Right lung (tissue), 5 donors: ENCODE measurements around the gene FBXO48. TPM values are rescaled to one million over a fixed set of nuclear protein-coding genes. Genes with fewer than 3 reads are reported as not detected.
"Not testable (repeated sequence)": the region's sequence is repeated elsewhere in the genome, so short reads cannot be mapped to it uniquely, and the experiment has no call there.

Experiments
- DNase-seq, 2 donors: peaks; one replicate each; pipeline ENCODE4 v3.0.0-alpha.2; 2013
- polyA plus RNA-seq, 5 donors: library from polyadenylated mRNA; unstranded; fragments of 120-200 nt; gene quantifications; one replicate each; pipeline versions ENCODE4 v1.2.1 to v1.2.3, GENCODE V29; 2013; ENCODE audit warnings: inconsistent platforms in 1 of 5, low replicate concordance in 1 of 5; ENCODE audit not compliant: insufficient read length in 5 of 5, insufficient read depth in 1 of 5

The FBXO48 gene
- polyA plus RNA-seq, 5 donors = 1.8 to 3.3 (median 2.9) TPM

- DNase-seq = no peak
Measured at GRCh38 chr2:68472796-68473414, 5.8 kb upstream of the FBXO48 start.

DNA sequence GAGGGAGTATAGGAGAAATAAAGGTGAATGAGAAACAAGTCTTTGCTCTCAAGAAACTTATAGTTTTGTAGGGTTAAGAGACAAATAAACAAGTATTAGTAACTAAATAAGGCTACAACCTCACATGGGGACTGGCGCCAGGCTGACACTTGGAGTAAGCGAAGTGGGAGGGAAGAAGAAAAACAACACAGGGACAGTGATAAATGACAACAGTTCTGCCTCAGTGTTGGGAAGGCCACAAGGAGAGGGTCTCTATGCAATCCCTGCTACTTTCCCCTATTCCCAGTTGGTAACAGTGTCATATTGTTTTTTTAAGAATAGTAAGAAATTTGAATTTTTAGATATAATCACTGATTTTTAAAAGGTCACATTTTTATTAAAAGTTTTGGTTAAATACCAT, 4.3 kb upstream of the FBXO48 start:
- no peak for DNase-seq

- DNase-seq = no peak
Measured at GRCh38 chr2:68469935-68470334, 2.8 kb upstream of the FBXO48 start.

GRCh38 chr2:68468801-68469200, 1.7 kb upstream of the FBXO48 start:
- DNase-seq = no peak

DNA sequence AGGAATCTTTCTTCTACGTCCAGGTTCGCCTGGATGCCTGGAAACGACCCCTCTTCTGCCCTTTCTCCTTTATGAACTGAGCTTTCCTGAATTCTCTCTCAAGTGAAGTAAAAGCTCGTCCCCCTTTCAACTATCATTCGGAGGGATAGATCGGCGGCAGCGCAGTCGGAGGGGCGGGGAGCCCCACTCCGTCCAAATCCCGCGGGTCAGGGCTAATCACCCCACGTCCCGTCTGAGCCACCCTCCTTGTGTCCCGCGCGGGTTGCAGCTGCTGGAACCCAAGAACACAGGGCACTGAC, 367 bp downstream of the FBXO48 start:
- DNase-seq = peak in 1 of 2 donors; percentile 19

DNA sequence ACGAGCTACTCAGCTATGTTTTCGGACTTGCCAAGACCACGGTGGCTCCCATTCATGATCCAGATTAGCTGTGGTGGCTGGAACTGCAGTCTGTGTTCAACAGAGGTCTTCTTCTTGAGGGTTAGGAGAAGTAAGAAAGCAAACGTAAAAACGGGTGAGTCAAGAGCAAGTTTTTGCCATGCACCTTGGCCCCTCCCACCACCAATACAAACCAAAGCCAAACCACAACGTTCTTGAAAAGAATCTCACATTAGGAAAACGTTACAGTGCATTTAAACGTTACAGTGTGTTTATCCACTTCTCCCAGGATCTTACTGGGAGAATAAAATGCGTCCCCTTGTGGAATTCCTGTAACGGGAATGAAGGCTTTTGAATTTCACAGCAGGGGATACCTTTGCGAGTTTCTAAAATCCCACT, 725 bp downstream of the FBXO48 start:
- peak in 1 of 2 donors; percentile 16 for DNase-seq

DNA sequence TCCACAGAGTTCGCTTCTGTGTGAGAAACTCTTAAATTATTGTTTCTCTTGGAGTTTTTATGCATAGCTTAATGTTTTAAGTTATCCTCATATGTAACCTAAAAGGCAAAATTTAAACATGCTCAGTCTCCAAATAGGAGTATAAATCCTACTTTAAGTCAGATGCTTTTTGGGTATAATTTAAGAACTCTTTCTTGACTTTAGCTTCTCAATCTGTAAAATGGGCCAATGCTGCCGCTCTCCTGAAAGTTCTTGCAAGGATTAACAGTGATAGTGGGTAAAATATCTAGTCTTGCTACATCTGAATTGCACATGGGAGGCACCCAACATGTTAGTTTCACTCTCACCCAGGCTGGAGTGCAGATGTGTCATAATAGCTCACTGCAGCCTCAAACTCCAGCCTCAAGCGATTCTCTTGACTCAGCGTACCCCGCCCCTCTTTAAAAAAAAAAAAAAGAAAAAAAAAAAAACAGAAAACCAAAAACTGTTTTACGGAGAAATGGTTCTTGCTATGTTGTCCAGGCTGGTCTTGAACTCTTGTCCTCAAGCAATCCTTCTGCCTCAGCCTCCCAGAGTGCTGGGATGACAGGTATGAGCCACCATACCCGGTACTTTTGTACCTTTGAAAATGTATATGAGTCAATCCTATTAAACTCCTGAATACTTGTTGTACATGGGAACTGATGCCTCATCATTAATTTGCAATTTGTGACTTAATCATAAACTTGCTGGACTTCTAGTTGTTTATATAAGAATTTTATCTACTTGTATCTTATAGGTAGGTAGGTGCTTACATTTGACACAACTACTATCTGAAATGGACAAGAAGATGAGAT, 1.8 kb downstream of the FBXO48 start:
- DNase-seq = no peak

- DNase-seq = no peak
Measured at GRCh38 chr2:68464651-68465050, 2.4 kb downstream of the FBXO48 start.

- peak in 1 of 2 donors; percentile 29 for DNase-seq
Measured at GRCh38 chr2:68463287-68463877, 3.7 kb downstream of the FBXO48 start.

GRCh38 chr2:68458981-68459380, 8.1 kb downstream of the FBXO48 start:
- DNase-seq = no peak

- DNase-seq = no peak
Measured at GRCh38 chr2:68456198-68456597, 10.9 kb downstream of the FBXO48 start.

GRCh38 chr2:68454719-68455118, 12.4 kb downstream of the FBXO48 start:
- DNase-seq = no peak

DNA sequence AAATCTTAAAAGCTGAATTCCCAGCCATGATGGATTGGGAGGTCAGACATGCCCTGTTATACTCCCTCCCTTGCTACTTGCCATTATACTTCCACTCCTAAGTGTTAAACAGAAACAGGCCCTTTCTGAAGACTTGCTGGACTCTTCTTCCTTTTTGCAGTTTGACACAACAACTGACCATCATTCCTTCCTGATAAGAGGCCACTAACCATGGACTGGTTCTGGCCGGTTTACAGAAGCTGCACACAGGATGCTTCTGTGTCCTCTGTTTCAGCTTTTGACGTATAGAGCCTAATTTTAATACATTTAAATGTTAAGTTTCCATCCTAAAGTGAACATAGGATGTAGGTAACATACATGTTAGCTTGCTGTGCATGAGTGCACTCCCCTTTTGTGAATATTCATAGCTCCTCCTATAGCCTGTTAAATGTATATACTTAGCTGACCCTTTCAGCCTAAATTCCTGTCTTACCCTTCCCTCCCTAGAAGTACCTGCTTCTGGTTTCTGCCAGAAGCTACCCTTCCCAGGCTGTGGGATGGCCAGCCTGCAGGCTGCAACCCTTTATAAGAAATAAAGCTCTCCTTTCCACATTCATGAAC, 13.2 kb downstream of the FBXO48 start:
- DNase-seq = no peak

DNA sequence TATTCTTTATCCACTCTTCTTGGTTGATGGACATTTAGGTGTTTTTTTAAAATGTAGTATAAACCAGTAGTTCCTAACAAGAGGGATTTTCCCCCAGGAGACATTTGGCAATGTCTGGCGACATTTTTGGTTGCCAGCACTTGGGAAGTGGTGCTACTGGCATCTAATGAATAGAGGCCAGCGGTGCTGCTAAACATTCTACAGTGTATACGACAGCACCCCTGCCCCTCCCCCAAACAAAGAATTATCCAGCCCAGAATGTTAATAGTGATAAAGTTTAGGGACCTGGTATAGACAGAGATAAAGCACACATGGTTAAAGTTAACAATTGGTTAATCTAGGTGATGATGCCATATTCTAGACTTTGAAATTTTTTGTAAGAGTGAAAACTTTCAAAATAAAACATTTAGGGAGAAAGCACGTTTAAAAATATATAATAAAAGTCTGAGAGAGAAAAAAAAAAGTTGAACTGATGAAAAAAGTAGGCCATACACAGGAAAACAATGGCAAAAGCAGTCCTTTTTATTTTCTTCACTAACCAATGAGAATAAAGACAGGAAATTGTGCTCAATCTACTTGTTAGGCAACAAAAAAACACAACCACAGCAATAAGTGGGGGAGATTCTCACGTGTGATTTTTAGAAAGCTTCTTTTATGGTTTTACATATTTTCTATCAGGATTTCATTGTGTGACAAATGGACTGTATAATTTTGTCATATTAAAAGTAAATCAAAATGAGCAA, 14.8 kb downstream of the FBXO48 start:
- no peak for DNase-seq

DNA sequence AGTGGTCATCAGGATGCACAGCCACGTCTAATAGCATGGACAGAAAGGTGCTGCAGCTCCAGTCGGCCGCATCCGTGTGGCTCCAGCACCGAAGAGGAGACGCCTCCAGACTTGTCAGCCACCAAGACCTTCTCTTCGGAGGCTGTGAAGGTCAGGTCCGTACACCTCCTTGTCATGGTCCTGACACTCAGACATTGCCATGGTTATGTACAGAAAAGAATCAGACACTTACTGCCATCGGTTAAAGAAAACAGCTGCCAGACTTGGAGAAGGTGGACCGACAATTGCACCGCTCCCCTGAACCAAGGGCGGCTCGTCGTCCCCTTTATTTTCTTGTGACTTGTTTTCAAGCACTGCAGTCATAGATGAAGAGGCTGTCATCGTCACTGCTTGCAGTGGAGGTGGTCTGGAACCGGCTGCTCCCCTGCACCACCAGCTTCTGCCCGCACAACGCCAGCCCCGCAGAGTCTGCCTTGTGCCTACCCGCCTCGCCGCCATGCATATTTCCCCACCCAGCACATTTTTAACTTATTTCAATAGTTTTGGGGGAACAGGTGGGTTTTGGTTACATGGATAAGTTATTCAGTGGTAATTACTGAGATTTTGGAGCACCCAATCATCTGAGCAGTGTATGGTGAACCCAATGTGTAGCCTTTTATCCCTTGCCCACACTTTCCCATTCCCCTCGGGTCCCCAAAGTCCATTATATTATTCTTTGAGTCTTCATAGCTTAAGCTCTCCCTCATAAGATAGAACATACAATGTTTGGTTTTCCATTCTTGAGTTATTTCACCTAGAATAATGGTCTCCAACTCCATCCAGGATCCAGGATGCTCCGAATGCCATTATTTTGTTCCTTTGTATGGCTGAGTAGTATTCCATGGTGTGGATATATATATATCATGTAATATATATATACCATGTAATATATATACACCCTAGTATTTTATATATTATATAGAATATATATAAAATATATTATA, 18.1 kb downstream of the FBXO48 start:
- no peak for DNase-seq

GRCh38 chr2:68447118-68447517, 20.0 kb downstream of the FBXO48 start:
- no peak for DNase-seq

DNA sequence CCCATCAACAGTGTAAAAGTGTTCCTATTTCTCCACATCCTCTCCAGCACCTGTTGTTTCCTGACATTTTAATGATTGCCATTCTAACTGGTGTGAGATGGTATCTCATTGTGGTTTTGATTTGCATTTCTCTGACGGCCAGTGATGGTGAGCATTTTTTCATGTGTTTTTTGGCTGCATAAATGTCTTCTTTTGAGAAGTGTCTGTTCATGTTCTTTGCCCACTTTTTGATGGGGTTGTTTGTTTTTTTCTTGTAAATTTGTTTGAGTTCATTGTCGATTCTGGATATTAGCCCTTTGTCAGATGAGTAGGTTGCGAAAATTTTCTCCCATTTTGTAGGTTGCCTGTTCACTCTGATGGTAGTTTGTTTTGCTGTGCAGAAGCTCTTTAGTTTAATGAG, 20.7 kb downstream of the FBXO48 start:
- DNase-seq = not testable (repeated sequence)

DNA sequence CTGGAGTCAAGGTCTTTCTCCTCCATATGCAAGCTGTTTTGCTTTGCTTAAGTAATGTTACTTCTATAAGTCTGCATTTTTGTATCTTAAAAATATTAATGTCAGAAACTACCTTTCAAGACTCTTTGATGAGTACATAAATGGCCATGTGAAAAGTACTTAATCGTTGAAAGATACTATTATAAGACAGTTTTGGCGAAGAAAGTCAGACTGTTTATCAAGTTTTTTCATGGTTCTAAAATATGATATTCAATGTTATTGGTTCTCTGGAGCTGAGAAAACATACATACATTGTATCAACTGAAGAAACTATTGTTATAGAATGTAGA, 25.1 kb downstream of the FBXO48 start:
- DNase-seq = no peak

DNA sequence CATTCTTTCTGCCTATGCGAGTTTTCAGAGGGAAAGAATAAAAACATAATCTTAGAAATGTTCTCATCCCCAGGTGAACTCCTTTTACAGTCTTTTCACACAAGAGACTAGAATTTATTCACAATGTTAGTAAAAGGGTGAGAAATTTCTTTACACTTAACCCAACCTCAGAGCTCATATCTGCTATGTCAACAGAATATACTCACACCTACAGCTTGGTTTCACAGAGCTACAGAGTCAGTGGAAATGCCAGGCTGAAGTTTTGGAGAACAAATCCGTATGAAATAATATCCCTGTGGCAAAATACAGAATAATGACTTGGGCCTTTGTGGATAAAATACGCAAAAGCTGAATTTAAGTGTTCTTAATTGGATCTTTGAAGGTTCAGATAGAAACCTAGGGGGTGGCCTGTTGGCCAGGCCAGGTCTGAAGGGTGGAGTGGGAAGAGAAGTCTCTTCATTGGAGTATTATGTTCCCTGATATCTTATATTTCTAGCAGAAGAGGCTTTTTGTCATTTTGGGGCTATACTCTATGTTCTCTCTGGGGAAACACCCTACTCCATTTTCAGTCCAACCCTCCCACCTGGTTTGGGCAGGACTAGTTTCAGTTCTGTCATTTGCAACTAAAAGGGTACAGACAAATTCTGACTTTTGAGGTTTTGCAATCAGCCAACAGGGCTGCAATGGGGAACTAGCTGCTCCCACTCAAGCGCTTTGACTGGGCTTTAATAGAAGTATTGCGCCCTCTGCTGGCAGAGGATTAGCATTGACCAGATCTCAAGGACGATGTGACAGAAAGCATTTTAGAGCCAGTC, 25.7 kb downstream of the FBXO48 start:
- DNase-seq = peak; percentile 82 to 87
